HUES6 (cell line): ENCODE data around the gene ARSH.
"Not testable (repeated sequence)": the region's sequence is repeated elsewhere in the genome, so short reads cannot be mapped to it uniquely, and the experiment has no call there.

ENCODE experiments used
- H3K27ac ChIP-seq: 2 replicates; pipeline ENCODE4 v1.7.0; 2013; ENCODE audit warnings: low read depth, mild to moderate bottlenecking, low read length, inconsistent platforms
- H3K27me3 ChIP-seq: 2 replicates; pipeline ENCODE4 v1.6.1; 2013; ENCODE audit warnings: low read length; ENCODE audit not compliant: control insufficient read depth, insufficient read depth
- H3K36me3 ChIP-seq: 2 replicates; pipeline ENCODE4 v1.6.1; 2013; ENCODE audit warnings: low read length; ENCODE audit not compliant: control insufficient read depth, insufficient read depth
- H3K4me1 ChIP-seq: 2 replicates; pipeline ENCODE4 v1.6.1; 2013; ENCODE audit warnings: low read length; ENCODE audit not compliant: control insufficient read depth, insufficient read depth
- H3K4me3 ChIP-seq: 2 replicates; pipeline ENCODE4 v1.5.1; 2013; ENCODE audit warnings: low read depth, low read length
- H3K9ac ChIP-seq: one replicate; pipeline ENCODE4 v1.6.1; 2013; ENCODE audit warnings: mild to moderate bottlenecking, low read length
- H3K9me3 ChIP-seq: 2 replicates; pipeline ENCODE4 v1.6.1; 2013; ENCODE audit warnings: low read depth, low read length; ENCODE audit not compliant: control insufficient read depth, insufficient read depth

ARSH gene, protein sequence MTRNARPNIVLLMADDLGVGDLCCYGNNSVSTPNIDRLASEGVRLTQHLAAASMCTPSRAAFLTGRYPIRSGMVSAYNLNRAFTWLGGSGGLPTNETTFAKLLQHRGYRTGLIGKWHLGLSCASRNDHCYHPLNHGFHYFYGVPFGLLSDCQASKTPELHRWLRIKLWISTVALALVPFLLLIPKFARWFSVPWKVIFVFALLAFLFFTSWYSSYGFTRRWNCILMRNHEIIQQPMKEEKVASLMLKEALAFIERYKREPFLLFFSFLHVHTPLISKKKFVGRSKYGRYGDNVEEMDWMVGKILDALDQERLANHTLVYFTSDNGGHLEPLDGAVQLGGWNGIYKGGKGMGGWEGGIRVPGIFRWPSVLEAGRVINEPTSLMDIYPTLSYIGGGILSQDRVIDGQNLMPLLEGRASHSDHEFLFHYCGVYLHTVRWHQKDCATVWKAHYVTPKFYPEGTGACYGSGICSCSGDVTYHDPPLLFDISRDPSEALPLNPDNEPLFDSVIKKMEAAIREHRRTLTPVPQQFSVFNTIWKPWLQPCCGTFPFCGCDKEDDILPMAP

DNA sequence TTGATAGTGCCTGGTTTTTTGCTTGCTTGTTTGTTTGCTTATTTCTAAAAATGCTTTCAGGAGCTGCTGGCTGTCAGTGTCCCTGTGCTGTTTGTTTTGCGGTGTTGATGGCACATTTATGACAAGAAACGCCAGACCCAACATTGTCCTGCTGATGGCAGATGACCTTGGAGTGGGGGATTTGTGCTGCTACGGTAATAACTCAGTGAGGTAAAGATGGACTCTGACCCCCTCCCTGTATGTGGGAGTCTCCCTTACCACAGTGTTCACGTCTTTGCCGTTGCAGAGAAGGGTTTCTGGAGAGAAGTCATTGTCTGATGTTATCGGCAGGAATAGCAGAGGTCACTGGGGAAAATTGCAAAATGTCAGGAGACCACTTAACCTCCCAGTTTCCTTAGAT, at the start of gene ARSH:
ARSH (plus strand) TSS at position 52 of the 400 bp plus-strand sequence; CDS start at position 119, 67 bp downstream.
- Histone ChIP-seq H3K9ac (no peak within 1 kb of the TSS), H3K27me3 (no peaks in the 10 kb centered on the region), H3K27ac (no peak within 1 kb of the TSS), H3K9me3 (peaks cover 35% of the 10 kb centered on the region), H3K36me3 (no peaks in the 10 kb centered on the region), H3K4me3 (no peak within 1 kb of the TSS), H3K4me1 (no peaks in the 10 kb centered on the region)

DNA sequence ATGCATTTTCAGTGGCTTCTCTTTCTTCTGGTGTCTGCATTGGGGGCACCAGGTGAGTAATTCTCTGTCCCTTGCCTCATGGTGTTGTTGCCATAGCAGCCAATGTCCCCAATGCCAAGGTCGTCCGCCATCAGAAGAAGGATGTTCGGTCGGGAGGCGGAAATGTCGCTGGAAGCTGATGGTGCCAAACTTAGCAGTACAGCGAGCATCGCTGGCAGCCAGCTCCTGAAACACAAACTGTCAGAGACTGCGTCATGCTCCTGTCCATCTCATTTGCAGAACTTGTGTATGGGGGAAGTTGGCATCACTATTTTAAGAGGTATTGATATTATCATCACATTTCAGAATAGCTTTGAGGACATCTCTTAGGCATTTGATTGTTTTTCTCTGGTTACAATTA, 48.1 kb upstream of the ARSH start:
- Histone ChIP-seq H3K27me3 (no peaks in the 10 kb centered on the region), H3K4me1 (peaks cover 29% of the 10 kb centered on the region), H3K9ac (no peak overlapping the region), H3K27ac (no peak overlapping the region), H3K36me3 (peaks cover 63% of the 10 kb centered on the region), H3K4me3 (no peak overlapping the region), H3K9me3 (no peaks in the 10 kb centered on the region)

DNA sequence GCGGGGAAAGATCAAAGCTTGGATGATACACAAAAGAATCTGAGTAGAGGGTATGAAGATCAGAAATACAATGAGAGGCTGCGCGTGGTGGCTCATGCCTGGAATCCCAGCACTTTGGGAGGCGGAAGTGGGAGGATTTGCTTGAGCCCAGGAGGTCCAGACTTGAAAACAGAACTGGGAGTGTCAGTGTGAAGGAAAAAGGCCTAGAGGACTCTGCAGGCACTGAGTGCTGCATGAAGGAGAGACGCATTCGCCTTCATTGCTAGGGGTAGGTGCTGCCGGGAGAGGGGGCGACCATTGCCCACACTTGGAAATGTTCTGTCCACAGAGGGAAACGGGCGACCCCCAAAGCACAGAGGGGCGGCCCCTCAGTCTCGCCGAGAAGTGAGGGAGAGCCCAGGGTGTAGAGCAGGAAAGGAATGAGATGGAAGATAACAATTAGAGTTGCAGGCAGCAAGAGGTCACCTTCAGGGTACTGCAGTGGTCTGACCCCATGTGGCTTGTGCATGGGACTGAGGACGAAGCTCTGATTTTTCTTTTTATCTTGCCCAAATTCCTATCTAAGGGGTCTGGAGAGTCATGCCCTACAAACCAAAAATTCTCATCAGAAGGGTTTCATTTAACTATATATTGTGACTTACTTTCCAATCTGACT, 45.4 kb upstream of the ARSH start:
- H3K9ac ChIP-seq = peak overlapping the region; percentile 82
- H3K27ac ChIP-seq = peak overlapping the region; percentile 95
- no peaks in the 10 kb centered on the region for H3K9me3 ChIP-seq
- H3K4me1 ChIP-seq = peaks cover 35% of the 10 kb centered on the region
- peaks cover 35% of the 10 kb centered on the region for H3K36me3 ChIP-seq
- peak overlapping the region; percentile 49 for H3K4me3 ChIP-seq
- H3K27me3 ChIP-seq = no peaks in the 10 kb centered on the region

DNA sequence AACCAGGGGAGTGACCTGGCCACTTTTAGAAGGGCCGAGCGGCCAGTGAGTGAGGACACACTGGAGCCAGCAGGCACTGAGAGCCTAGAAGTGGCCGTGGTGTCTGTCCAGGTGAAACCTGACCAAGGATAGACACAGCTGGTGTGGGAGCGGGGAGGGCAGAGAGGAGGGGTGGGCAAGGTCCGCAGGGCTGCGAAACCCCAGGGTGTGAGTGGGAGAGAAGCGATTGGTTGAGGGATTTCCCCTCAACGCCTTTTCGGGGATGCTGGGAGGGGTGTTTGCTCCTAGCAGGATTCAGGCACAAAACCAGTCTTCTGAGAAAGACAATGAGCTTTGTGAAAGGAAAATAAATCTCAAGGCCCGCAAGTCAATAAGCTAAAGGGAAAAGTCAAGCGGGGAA, 44.0 kb upstream of the ARSH start:
- H3K36me3 ChIP-seq = peaks cover 23% of the 10 kb centered on the region
- peak overlapping the region; percentile 86 for H3K9ac ChIP-seq
- no peaks in the 10 kb centered on the region for H3K27me3 ChIP-seq
- H3K27ac ChIP-seq = peak overlapping the region; percentile 95
- peak overlapping the region; percentile 62 for H3K4me3 ChIP-seq
- peaks cover 35% of the 10 kb centered on the region for H3K4me1 ChIP-seq
- no peaks in the 10 kb centered on the region for H3K9me3 ChIP-seq

DNA sequence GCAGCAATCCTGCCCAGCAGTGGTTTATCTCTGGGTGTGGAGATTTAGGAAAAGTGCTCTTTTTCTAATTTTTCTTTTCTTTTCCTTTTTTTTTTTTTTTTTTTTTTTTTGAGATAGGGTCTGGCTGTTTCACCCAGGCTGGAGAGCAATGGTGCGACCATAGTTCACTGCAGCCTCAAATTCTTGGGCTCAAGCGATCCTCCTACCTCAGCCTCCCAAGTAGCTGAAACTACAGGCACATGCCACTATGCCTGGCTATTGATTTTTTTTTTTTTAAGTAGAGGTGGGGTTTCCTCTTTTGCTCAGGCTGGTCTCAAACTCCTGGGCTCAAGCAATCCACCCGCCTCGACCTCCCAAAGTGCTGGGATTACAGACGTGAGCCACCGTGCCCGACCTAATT, 42.9 kb upstream of the ARSH start:
- not testable (repeated sequence) for H3K9me3 ChIP-seq, H3K27me3 ChIP-seq
- Histone ChIP-seq H3K36me3 (peaks cover 13% of the 10 kb centered on the region), H3K4me3 (peak overlapping the region; percentile 62), H3K9ac (peak overlapping the region; percentile 86), H3K27ac (peak overlapping the region; percentile 95; the same call in 1 of the 2 replicates), H3K4me1 (peaks cover 41% of the 10 kb centered on the region)

DNA sequence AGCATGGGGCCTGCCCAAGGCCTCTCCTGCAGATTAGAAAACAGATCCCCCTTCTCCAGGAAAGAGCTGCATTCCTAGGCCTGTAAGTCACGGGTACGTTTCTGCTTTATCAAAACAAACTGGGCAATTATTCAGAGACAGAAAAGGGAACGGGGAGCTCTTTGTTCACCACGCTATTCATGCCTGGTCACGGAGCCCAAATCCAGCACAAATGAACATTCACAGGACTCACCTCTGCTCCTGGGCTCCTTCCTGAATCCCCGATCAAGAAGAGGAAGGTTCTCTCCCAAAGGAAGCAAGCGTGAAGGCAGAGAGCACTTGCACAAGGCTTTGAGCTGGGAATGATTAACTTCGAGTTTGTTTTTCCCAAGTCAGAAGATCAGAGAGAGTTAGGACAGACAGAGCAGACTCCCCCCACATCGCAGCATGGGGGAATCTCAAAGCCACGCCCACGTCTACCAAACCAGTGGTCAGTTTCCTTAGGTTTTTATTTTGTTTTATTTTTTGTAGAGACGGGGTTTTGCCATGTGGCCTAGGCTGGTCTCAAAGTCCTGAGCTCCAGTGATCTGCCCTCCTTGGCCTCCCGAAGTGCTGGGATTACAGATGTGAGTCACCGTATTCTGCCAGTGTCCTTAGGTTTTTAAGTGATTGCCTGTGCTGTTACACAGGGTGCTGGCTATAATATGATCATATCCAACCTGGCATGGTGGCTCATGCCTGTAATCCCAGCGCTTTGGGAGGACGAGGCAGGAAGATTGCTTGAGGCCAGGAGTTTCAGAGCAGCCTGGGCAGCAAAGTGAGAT, 42.2 kb upstream of the ARSH start:
- Histone ChIP-seq H3K4me1 (peaks cover 43% of the 10 kb centered on the region), H3K27ac (peak overlapping the region; percentile 95; the same call in 1 of the 2 replicates), H3K4me3 (peak overlapping the region; percentile 62), H3K9ac (peak overlapping the region; percentile 86)
- H3K27me3 ChIP-seq, H3K36me3 ChIP-seq, H3K9me3 ChIP-seq: not testable (repeated sequence)

DNA sequence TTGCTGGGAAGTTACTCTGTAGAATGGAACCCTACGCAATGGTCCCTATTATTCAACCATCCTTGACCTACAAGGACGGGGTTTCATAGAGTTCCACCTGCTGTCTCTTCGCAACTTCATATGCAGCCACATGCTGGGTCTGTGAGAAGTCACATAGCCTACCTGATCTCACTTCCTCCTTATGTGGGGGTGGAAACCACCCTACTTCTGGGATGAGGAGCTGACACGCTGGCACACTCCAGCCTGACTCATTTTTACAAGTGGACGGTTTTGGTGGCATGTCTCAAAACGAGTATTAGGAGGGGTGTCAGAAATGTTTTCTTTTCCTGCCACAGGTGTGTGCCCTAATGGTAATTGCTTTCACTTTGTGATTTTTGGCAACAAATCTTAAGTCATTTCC, 40.4 kb upstream of the ARSH start:
- Histone ChIP-seq H3K36me3 (no peaks in the 10 kb centered on the region), H3K27me3 (no peaks in the 10 kb centered on the region), H3K9me3 (no peaks in the 10 kb centered on the region), H3K9ac (no peak overlapping the region), H3K4me3 (no peak overlapping the region), H3K4me1 (peaks cover 34% of the 10 kb centered on the region), H3K27ac (no peak overlapping the region)

DNA sequence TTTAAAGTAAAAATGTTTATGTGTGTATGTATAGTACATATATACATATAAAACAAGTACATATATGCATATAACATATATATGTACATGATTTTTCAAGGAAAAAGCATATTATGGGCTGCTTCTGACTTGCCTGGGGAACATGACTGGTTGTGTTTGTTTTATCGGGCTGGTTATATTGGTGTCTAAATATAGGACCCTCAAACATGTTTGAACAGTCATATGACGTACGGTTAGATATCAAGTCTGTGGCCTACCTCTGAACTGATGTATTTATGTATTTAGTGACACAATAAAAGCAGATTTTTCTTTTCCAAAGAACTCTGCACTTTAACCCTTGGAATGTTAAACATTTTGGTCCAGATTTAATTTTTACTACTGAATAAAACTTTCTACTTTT, 39.3 kb upstream of the ARSH start:
- Histone ChIP-seq H3K27me3 (no peaks in the 10 kb centered on the region), H3K9me3 (peaks cover 6% of the 10 kb centered on the region), H3K4me3 (no peak overlapping the region), H3K4me1 (peaks cover 26% of the 10 kb centered on the region), H3K27ac (no peak overlapping the region), H3K36me3 (no peaks in the 10 kb centered on the region), H3K9ac (no peak overlapping the region)

DNA sequence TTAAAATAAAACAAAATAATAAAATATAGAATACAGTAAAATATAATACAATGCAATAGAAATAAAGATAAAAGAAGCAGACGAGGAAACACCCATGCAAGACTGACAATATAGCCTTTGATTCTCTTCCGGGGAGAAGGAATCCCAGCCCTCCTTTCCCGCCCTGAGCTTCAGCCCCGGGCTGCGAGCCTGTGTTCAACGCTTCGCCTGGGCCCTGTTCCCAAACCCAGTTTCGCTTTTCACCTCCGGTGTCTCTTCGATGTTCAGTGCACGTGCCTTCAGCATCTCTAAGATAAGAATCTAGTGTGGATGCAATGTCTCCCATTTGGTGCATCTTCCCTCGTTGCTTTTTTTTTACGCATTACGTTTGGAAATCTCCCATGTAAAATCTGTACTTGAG, 38.8 kb upstream of the ARSH start:
- H3K36me3 ChIP-seq = no peaks in the 10 kb centered on the region
- H3K9ac ChIP-seq = no peak overlapping the region
- H3K27me3 ChIP-seq = no peaks in the 10 kb centered on the region; the same call in 1 of the 2 replicates
- no peak overlapping the region for H3K4me3 ChIP-seq
- H3K4me1 ChIP-seq = peaks cover 20% of the 10 kb centered on the region
- no peak overlapping the region for H3K27ac ChIP-seq
- H3K9me3 ChIP-seq = peaks cover 8% of the 10 kb centered on the region

DNA sequence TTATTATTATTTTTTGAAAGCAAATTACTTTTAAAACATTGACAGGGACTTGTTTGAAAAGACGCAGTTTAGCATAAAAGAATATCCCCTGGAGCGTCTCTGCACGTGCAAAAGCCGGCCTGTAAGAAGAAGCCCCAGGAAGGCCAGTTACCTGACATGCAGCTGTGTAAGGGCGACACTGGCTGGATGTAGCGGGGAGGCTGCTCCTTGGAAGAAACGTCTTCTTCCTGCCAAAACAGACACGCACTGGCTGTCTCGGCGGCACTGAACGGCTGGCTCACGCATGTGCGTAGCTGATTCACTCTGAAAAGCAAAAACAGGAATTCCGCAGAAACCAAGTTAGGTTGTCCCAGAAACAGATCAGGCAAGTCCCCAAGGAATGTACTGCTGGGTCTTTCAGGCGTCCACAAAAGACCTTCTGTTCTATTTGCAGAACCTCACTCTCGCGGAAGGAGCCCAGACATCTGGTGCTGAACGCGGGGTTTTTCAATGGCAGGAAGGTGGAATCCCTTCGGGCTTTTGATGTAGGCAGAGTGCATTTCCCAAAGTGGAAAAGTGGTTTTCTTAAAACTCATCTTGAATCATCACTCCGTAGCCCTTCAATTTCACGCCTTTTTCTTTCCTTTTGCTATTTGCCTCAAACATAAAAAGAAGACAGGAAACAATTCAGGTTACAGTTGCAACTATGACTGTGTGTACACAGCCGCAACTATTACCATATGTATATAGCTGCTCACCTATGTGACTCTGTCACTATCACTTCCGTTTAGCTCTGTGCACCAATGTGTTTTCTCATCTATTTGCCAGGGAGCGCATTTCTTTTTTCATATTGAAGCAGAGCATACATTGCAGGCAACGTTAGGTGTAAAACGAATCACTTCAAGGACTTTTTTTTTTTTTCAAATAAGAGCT, 38.1 kb upstream of the ARSH start:
- peaks cover 11% of the 10 kb centered on the region for H3K9me3 ChIP-seq
- H3K27ac ChIP-seq = no peak overlapping the region
- no peak overlapping the region for H3K9ac ChIP-seq
- no peak overlapping the region for H3K4me3 ChIP-seq
- H3K27me3 ChIP-seq = no peaks in the 10 kb centered on the region; the same call in 1 of the 2 replicates
- H3K36me3 ChIP-seq = no peaks in the 10 kb centered on the region
- peaks cover 13% of the 10 kb centered on the region for H3K4me1 ChIP-seq
